T-cell (primary cell): ENCODE results near the gene GATA6. TPM values are rescaled to one million over a fixed set of nuclear protein-coding genes. Genes with fewer than 3 reads are reported as not detected.

ENCODE experiments used
- ATAC-seq, 4 experiments: fragments of 200-7000 bp in 3 of 4; fragments of 150-1000 bp in 1 of 4; cut with Tn5 transposase; replicated peaks in 1 of 4; 1 replicate in 3 of 4; 2 replicates in 1 of 4; pipeline ENCODE4 v1.10.0; 2021; ENCODE audit warnings: moderate library complexity in 3 of 4, mild to moderate bottlenecking in 2 of 4, moderate number of reproducible peaks in 1 of 4
- CTCF ChIA-PET, 2 donors: fragments of 300-600 bp; sonication (Branson Sonifier 250); formaldehyde crosslinking; loops; one replicate each; lab custom pipeline; 2022; ENCODE audit warnings: antibody characterized with exemption in 2 of 2; lab: Charles Lee
- POLR2A ChIA-PET, 2 donors: fragments of 300-600 bp; sonication (Branson Sonifier 250); formaldehyde crosslinking; loops; one replicate each; lab custom pipeline; 2022; ENCODE audit warnings: antibody characterized with exemption in 2 of 2; lab: Charles Lee
- DNase-seq, 35 experiments: peaks; one replicate each; pipeline versions ENCODE4 v3.0.0 to v3.0.0-alpha.2; 2013 to 2023
- H3K27ac ChIP-seq: one replicate; pipeline ENCODE4 v1.5.1; 2013; ENCODE audit warnings: low read length
- H3K27me3 ChIP-seq, 2 experiments: replicated peaks in 1 of 2; 1 replicate in 1 of 2; 2 replicates in 1 of 2; pipeline versions ENCODE4 v1.6.1 to v1.7.0; 2013; ENCODE audit warnings: low read length in 1 of 2, mixed read lengths in 1 of 2; ENCODE audit not compliant: control insufficient read depth in 2 of 2, insufficient read depth in 2 of 2; ENCODE audit errors: extremely low read depth in 1 of 2
- H3K36me3 ChIP-seq, 2 donors: 1 replicate in 1 of 2; 2 replicates in 1 of 2; pipeline versions ENCODE4 v1.6.1 to v1.7.0; 2013; ENCODE audit warnings: low read length in 1 of 2; ENCODE audit not compliant: control insufficient read depth in 2 of 2, insufficient read depth in 1 of 2; ENCODE audit errors: extremely low read depth in 1 of 2
- H3K4me1 ChIP-seq, 2 experiments: 1 replicate in 1 of 2; 2 replicates in 1 of 2; pipeline versions ENCODE4 v1.6.1 to v1.7.0; 2013; ENCODE audit warnings: low read length in 2 of 2, mixed read lengths in 1 of 2; ENCODE audit not compliant: insufficient read depth in 2 of 2, control insufficient read depth in 1 of 2; ENCODE audit errors: extremely low read depth in 1 of 2
- H3K4me3 ChIP-seq, 2 donors: 1 replicate in 1 of 2; 2 replicates in 1 of 2; pipeline versions ENCODE4 v1.5.1 to v1.7.0; 2013; ENCODE audit warnings: mild to moderate bottlenecking in 2 of 2, low read length in 1 of 2, moderate library complexity in 1 of 2; ENCODE audit not compliant: control insufficient read depth in 1 of 2; ENCODE audit errors: extremely low read depth in 1 of 2
- H3K9me3 ChIP-seq: 2 replicates; pipeline ENCODE4 v1.7.0; 2013
- H3K27ac Mint-ChIP-seq, 2 donors: one replicate each; pipeline ENCODE4 v1.8.0; 2020 to 2021; ENCODE audit warnings: mild to moderate bottlenecking in 2 of 2, mixed read lengths in 2 of 2
- H3K27me3 Mint-ChIP-seq, 2 donors: one replicate each; pipeline ENCODE4 v1.8.0; 2021 to 2022; ENCODE audit warnings: mixed read lengths in 2 of 2
- H3K36me3 Mint-ChIP-seq: one replicate; pipeline ENCODE4 v1.8.0; 2021; ENCODE audit warnings: mixed read lengths
- H3K4me1 Mint-ChIP-seq, 3 donors: one replicate each; pipeline ENCODE4 v1.8.0; 2020 to 2022; ENCODE audit warnings: mixed read lengths in 3 of 3, mild to moderate bottlenecking in 1 of 3
- H3K4me3 Mint-ChIP-seq, 3 donors: one replicate each; pipeline ENCODE4 v1.8.0; 2020 to 2022; ENCODE audit warnings: mild to moderate bottlenecking in 3 of 3, mixed read lengths in 3 of 3, moderate library complexity in 3 of 3
- H3K9me3 Mint-ChIP-seq, 3 donors: one replicate each; pipeline ENCODE4 v1.8.0; 2020 to 2022; ENCODE audit warnings: mixed read lengths in 3 of 3
- WGBS: methylation state at CpG from one replicate; pipeline ENCODE4 v1.1.5; 2013; ENCODE audit warnings: missing lambda C conversion rate; ENCODE audit not compliant: insufficient coverage; 5-methylcytosine and 5-hydroxymethylcytosine counted together
- total RNA-seq, 35 experiments: library from RNA in 6 of 35; stranded (reverse) in 6 of 35; fragments of 120-200 nt in 1 of 35; gene quantifications; one replicate each; pipeline versions ENCODE4 v1.2.1 to v1.2.4 and lab custom pipeline; 2013 to 2026

Gene GATA6
- total RNA-seq, 5 donors from 2014 or later (not counting 1 experiment from before 2014, with no cell fraction given), result 0.13 to 0.96 (median 0.59) TPM

DNA sequence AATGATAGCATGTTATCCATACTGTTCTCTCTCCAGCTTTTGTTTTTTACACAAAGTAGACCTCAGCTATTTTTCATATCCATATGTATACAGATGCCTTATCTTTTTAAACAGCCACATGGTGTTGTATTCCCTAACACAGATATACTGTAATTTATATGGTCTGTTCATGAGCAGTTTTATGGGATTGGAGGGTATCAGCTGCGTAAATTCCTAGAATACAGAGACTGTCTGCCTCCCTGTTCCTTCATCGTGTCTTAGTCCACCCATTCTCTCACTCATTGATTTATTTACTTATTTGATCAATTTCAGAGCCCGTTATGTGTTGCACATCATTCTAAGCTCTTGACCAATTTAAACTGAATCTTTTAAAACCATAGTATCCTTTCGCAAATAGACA lies 80.6 kb downstream of the GATA6 start:
- ChIA-PET CTCF (interaction anchor here in 1 of 2 donors (0.5 kb wide), 1 partner anchor 384 kb away, joined by 3 read pairs; no protein-coding TSS in a partner anchor), POLR2A (no interaction called here)
- H3K9me3 Mint-ChIP-seq, result peaks cover 0 to 6% (median 0%) of the 10 kb centered on the region in 3 donors
- 100% methylated on average over 3 of the region's 4 CpGs for WGBS
- no peak overlapping the region for H3K4me3 Mint-ChIP-seq
- no peak for DNase-seq
- Histone ChIP-seq H3K4me3 (no peak overlapping the region), H3K4me1 (peaks cover 0 to 3% of the 10 kb centered on the region in 2 experiments), H3K9me3 (no peaks in the 10 kb centered on the region), H3K27me3 (peaks cover 0 to 11% of the 10 kb centered on the region in 2 experiments), H3K36me3 (no peaks in the 10 kb centered on the region), H3K27ac (no peak overlapping the region)
- ATAC-seq, result no peak
- peaks cover 2 to 5% (median 4%) of the 10 kb centered on the region in 3 donors for H3K4me1 Mint-ChIP-seq
- H3K27me3 Mint-ChIP-seq, result no peaks in the 10 kb centered on the region
- no peak overlapping the region for H3K27ac Mint-ChIP-seq
- H3K36me3 Mint-ChIP-seq, result no peaks in the 10 kb centered on the region

GRCh38 chr18:22250591-22250996 lies 81.2 kb downstream of the GATA6 start:
- DNase-seq, result no peak
- H3K36me3 Mint-ChIP-seq, result no peaks in the 10 kb centered on the region
- H3K9me3 ChIP-seq, result no peaks in the 10 kb centered on the region
- no peaks in the 10 kb centered on the region for H3K36me3 ChIP-seq
- no peak overlapping the region for H3K4me3 ChIP-seq
- peaks cover 0 to 3% of the 10 kb centered on the region in 2 experiments for H3K4me1 ChIP-seq
- no peak overlapping the region for H3K4me3 Mint-ChIP-seq
- CTCF ChIA-PET, result no interaction called here
- H3K4me1 Mint-ChIP-seq, result peaks cover 2 to 5% (median 4%) of the 10 kb centered on the region in 3 donors
- POLR2A ChIA-PET, result no interaction called here
- H3K27ac Mint-ChIP-seq, result no peak overlapping the region
- WGBS, result no CpG with 5 or more reads among the region's 8 CpGs
- H3K9me3 Mint-ChIP-seq, result peaks cover 0 to 6% (median 0%) of the 10 kb centered on the region in 3 donors
- no peak overlapping the region for H3K27ac ChIP-seq
- H3K27me3 ChIP-seq, result peaks cover 0 to 11% of the 10 kb centered on the region in 2 experiments
- peaks cover 0 to 1% of the 10 kb centered on the region in 2 donors for H3K27me3 Mint-ChIP-seq
- no peak for ATAC-seq

Other genes starting within 250 kb of the GATA6 start
- gene CTAGE1, start 248.3 kb downstream of the GATA6 start, total RNA-seq, result not detected